ENCODE measurements around the gene TGFB2. TPM values are rescaled to one million over a fixed set of nuclear protein-coding genes. Genes with fewer than 3 reads are reported as not detected.
A peak's percentile ranks its signal among the peaks of the same experiment; 100 is the strongest.

The TGFB2 gene
- total RNA-seq, 1 experiment from 2014 or later, result 3.2 TPM

DNA sequence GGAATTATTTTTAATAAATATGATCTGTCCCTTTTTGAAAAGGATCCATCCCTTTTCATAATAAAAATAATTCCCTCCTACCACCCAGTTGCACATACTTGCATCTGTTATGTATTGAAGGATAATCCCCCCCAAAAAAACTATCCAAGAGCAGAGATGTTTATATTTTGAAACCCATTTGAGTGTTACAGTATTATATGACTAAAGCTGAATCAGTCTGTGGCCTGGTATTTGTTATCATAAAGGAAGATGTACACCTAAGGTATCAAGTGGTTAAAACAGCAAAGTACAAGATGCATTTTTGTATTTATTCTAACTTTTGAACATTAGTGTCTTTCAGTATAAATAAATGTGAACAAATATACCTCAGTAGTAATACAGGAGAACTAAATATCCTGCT, 12.7 kb upstream of the TGFB2 start:
- DNase-seq (ENCODE audit: low read depth), result no peak

DNA sequence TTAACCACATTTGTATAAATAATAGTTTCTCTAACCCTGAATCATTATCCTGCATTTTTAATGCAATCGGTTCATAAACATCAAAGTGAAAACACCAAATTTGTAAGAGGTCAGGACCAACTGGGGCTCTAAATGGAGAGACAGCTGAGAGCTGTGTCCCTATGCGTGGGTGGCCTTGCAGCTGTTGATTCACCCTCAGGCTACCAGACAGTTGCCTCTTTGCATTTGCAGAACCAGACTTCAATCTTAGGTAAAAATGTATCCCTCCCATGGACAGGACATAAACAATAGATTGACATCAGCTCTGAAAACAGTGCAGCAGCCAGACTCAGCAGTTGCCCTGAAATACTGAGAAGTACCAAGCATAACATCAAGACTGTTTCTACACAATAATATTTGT, 8.8 kb upstream of the TGFB2 start:
- DNase-seq (ENCODE audit: low read depth), result no peak

DNA sequence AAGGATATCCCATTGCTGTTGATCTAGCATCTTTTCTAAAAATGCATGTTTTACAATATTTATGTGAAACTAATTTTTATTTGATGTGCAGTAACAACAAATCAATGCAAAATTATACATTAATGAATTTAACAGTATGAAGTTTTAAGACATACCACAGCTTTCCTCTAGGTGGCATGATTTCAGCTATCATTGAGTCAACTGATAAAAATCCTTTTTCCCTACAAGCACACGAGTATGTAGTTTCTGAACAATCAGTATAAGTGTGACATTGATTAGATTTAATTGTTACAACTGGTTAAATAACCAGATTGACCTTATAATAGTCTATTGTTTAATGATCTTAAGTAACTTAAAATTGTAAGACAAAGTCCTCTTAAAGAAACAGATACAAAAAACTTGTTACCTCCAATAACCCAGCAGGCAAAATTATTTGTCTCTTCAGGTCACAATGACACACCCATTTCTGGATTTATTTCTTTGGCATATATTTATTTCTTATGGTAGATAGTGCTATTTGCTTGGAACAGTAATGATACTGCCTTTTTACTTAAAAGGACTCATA, 5.8 kb upstream of the TGFB2 start:
- no peak for DNase-seq (ENCODE audit: low read depth)

- no peak for DNase-seq (ENCODE audit: low read depth)
Observed at GRCh38 chr1:218341325-218341724, 3.8 kb upstream of the TGFB2 start.

DNA sequence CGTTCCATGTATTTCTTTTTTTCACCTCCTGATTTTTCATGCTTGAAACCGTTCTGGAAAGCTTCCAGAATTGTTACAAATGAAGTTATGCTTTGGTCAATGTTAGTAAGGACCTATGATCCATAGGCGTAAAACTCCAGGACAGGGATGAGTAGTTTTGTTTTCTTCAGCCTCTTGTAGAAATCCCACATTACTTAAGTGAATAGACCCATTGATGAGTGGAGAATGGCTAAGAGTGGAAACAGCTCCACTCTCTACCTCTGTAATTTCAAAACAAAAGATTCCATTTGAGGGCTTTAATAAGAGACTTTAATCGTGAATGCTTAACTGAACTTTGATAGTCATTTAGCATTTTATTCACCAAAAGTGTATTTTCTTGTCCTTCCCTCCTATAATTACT, 3.0 kb upstream of the TGFB2 start:
- no peak for DNase-seq (ENCODE audit: low read depth)

GRCh38 chr1:218345673-218346390, 696 bp downstream of the TGFB2 start:
- DNase-seq (ENCODE audit: low read depth), result peak; percentile 67

- DNase-seq (ENCODE audit: low read depth), result peak; percentile 44
Observed at GRCh38 chr1:218346391-218347204, 1.5 kb downstream of the TGFB2 start.

- peak; percentile 28 for DNase-seq (ENCODE audit: low read depth)
Observed at GRCh38 chr1:218347336-218347722, 2.2 kb downstream of the TGFB2 start.

DNA sequence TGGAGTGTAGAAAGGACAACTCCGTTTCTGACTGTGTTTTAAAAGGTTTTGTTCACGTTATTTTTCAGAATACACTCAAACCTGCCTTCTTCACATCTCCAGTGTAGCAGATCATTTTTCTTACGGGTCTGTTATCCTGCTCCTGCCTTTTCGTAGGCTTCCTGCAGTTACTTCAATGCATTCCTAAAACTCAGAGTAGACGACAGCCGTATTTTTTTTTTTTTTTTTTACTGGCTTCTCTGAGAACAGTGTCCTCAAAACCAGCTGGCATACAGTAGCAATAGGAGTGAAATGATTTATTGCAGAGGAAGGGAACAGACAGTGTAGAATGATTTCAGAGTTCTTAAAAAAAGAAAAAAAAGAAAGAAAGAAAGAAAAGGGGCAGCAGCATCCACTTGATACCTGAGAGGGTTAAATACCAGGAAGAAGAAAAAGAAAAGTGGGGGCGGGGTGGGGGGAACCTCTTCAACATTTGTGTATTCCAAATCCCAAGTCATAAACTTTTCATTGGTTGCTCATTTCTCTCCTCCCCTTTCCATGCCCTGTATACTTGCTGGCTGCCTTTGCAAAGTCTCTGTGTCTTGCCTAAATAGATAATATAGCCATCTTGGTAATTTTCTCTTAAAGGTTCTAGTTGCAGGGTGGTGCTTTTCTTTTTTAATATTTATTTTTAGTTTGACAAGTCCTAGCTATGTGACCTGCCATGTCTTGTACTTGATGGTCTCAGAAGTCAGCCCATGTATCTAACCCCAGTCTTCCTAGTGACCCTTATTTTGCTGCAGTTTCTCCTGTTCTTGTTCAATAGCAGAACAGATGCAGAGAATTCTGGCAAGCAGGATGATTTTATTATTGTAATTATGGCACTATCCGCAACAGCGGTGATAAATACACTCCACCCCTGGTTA, 2.8 kb downstream of the TGFB2 start:
- peak; percentile 61 for DNase-seq (ENCODE audit: low read depth)

DNA sequence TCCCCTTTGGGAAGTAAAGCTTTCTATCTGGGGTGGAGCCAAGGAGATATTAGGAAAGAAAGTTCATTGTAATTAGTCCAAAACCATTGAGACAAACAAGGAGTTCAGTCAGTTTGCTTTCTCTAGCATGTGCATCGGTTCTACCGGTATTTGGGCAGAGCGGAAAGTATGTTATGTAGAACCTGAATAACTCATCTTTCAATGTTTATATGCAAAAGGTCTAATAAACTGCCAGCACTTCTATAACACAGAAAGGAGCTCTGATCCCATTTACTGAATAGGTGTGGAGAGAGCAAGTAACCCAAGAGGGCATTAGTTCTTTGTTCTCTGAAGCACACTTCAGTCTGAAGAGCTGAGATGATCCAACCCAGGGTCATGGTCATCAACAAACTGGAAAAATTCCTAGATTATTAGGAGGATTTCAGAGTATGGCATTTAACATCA, 3.5 kb downstream of the TGFB2 start:
- no peak for DNase-seq (ENCODE audit: low read depth)

- DNase-seq (ENCODE audit: low read depth), result no peak
Observed at GRCh38 chr1:218349348-218350034, 4.4 kb downstream of the TGFB2 start.

DNA sequence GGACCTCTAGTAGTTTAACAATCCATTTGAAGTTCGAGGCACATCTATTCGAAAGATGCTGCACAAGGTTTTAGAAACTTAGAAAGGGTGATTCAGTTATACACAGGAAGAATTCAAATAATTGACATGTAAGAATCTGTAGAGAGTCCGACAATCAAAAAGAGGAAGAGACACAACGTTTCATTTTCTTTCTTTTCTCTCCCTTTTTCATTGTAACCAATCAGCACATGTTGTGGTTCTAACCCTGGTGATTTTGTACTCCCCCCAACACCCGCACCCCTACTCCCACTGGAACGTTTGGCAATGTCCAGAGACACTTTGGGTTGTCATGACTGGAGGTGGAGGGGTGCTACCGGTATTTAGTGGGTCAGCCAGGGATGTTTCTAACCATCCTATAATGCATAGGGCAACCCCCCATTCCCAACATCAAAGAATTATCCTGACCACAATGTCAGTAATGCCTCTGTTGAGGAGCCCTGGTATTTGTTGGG, 4.9 kb downstream of the TGFB2 start:
- DNase-seq (ENCODE audit: low read depth), result peak; percentile 35

GRCh38 chr1:218350801-218351266, 5.7 kb downstream of the TGFB2 start:
- peak; percentile 41 for DNase-seq (ENCODE audit: low read depth)

DNA sequence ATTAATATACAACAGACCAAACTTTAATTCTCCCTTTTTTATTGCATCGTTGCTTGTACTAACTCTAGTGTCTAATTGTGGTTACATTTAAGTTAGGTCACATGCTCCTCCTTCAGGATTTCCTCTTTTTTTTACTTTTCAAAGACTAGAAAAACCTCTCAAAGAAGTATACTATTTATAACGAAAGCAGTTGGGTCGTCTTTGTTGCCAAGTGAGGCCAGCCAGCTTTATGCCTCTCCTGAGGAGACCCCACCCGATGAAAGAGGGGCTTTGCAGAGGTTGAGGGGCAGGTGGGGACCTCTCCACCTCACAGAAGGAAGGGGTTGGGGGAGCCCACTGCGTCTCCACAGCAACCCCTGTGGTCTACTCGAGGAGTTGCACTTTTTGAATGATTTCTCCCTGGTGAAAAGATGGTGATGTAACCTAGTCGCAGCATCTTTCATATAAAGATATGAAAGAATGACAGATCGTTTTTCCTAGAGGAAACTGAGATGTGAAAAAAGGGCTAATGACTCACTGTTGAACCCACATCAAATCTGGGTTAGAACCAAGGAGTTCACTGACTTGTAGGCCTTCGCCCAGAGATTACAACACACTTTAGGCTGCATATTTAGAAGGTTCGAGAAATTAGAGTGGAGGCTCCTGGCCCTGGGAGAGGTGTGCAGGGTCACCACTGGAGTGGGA, 6.4 kb downstream of the TGFB2 start:
- DNase-seq (ENCODE audit: low read depth), result peak; percentile 51

- no peak for DNase-seq (ENCODE audit: low read depth)
Observed at GRCh38 chr1:218352075-218352438, 6.9 kb downstream of the TGFB2 start.

DNA sequence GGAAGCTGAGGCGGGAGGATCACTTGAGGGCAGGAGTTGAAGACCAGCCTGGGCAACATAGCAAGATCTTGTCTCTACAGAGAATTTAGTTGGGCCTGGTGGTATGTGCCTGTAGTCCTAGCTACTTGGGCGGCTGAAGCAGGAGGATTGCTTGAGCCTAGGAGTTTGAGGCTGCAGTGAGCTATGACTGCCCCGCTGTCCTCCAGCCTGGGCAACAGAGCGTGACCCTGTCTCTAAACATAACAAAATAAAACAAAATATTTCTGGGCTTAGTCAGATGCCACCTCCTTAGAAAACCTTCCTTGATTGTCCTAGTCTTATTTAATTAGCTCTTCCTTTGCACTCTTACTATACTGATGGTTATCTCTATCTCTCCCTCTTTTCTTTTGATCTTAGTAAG, 8.5 kb downstream of the TGFB2 start:
- no peak for DNase-seq (ENCODE audit: low read depth)

DNA sequence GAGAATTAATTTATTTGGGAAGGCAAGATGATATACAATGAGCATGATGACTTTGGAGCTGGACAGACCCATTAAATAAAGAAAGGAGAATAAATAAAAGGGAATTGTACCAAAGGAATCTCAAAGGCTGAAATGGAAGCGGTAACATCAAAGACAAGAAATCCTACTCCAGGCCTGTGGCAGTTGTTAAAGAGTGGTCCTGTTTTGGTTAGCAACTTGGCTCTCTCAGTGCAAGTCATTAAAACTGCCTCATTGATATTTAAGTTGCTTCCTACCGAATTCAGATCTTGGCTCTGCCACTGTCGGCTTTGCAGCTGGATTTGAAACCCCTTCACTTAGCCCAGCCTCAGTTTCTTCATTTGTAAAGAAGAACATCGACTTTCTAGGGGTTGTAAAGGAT, 10.1 kb downstream of the TGFB2 start:
- DNase-seq (ENCODE audit: low read depth), result no peak

DNA sequence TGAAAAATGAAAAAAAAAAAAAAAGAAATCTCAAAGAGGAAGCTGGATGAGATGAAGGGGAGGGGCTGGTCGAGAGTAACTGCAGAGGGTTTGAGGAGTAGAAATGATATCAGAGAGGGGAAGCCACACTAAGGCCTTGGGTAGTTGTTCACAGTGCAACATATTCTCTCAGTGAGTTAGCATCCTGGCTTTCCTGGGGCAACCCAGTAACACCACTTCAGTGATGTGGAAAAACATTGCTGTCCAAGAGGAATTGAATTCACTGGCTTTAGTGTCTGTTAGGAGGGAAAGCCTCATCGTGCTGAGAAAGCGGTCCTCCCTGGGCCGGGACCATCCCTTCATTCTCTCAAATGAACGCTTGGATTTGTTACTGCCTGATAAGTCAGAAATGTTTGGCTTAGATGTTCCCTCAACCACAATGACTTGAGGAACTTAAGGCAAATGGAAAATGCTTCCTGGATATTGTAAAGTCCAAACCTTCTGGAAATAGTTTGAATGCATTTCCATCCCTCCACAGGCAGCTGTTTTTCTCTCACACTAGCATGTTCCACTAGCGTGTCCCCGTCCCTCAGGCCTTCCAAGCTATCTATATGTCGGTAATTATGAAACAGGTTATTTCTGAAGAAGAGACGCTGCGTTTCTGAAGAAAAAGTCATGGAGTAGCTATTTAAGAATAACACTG, 12.2 kb downstream of the TGFB2 start:
- DNase-seq (ENCODE audit: low read depth), result no peak

DNA sequence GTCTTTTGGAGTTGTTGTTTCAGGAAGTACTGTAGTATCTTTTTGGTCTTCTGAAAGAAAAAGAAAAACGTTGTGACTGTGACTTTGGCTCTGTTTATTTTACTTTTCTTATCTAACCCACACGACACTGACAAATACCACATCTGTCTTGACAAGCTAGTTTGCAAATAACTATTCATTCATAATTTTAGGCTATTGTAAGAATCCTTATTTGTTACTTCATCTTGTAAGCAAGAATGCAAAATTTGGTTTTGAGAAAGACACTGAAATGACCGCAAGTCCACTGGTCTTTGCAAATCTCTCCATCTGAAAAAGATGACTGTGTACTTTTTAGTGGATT, 12.7 kb downstream of the TGFB2 start:
- no peak for DNase-seq (ENCODE audit: low read depth)

All from HT1080 (cell line).